Choroid plexus epithelial cell (primary cell): ENCODE results near the gene ALPI.

Experiments used
- DNase-seq: peaks from one replicate; pipeline ENCODE4 v3.0.0-alpha.2; 2010; ENCODE audit warnings: low read depth
- H3K4me3 ChIP-seq: 2 replicates; pipeline ENCODE4 v1.5.1; 2011; ENCODE audit warnings: low read depth, mild to moderate bottlenecking, control low read depth, low read length, moderate library complexity
- CTCF ChIP-seq: conservative IDR thresholded peaks from 2 replicates; pipeline ENCODE4 v1.5.1; 2011; ENCODE audit warnings: low read depth, mild to moderate bottlenecking, control low read depth, inconsistent platforms, low read length, moderate library complexity

The ALPI gene

GRCh38 chr2:232465061-232465460 lies 9.1 kb downstream of the ALPI start:
- no peak for DNase-seq
- TF ChIP-seq CTCF, result no peak
- no peak overlapping the region for H3K4me3 ChIP-seq

- DNase-seq, result no peak
- H3K4me3 ChIP-seq, result no peak overlapping the region
- TF ChIP-seq CTCF, result no peak
These were observed 10.3 kb downstream of the ALPI start for GRCh38 chr2:232466221-232466620.

GRCh38 chr2:232473467-232473890 lies 17.5 kb downstream of the ALPI start:
- DNase-seq, result peak; percentile 6
- no peak overlapping the region for H3K4me3 ChIP-seq
- no peak for TF ChIP-seq CTCF

GRCh38 chr2:232476045-232476444 lies 20.1 kb downstream of the ALPI start:
- no peak for TF ChIP-seq CTCF
- DNase-seq, result no peak

GRCh38 chr2:232476791-232477190 lies 20.8 kb downstream of the ALPI start:
- no peak overlapping the region for H3K4me3 ChIP-seq
- DNase-seq, result no peak
- no peak for TF ChIP-seq CTCF

More at GRCh38 chr2:232476045-232476444, 20.1 kb downstream of the ALPI start:
- H3K4me3 ChIP-seq, result no peak overlapping the region

- no peak overlapping the region for H3K4me3 ChIP-seq
- no peak for TF ChIP-seq CTCF
- no peak for DNase-seq
These were observed 22.0 kb downstream of the ALPI start for GRCh38 chr2:232477751-232478510.
